BLaER1 treated with 17β-estradiol and CSF1 and Interleukin-3, amounts not matched to agents 10 nM and 100 nM (cell line): Measurements from ENCODE around the gene PHACTR2.

ENCODE experiments used
- H3K27ac ChIP-seq, 11 experiments: shearing (Covaris generic); formaldehyde crosslinking; 2 replicates each; pipeline ENCODE4 v1.8.1; 2022
- H3K27me3 ChIP-seq, 11 experiments: shearing (Covaris generic); formaldehyde crosslinking; 2 replicates each; pipeline ENCODE4 v1.8.1; 2022
- H3K36me3 ChIP-seq, 11 experiments: shearing (Covaris generic); formaldehyde crosslinking; 2 replicates each; pipeline ENCODE4 v1.8.1; 2022
- H3K4me1 ChIP-seq, 10 experiments: shearing (Covaris generic); formaldehyde crosslinking; 2 replicates each; pipeline ENCODE4 v1.8.1; 2022
- H3K4me2 ChIP-seq, 11 experiments: shearing (Covaris generic); formaldehyde crosslinking; 2 replicates each; pipeline ENCODE4 v1.8.1; 2022
- H3K4me3 ChIP-seq, 10 experiments: shearing (Covaris generic); formaldehyde crosslinking; 2 replicates each; pipeline ENCODE4 v1.8.1; 2022
- H3K9ac ChIP-seq, 11 experiments: shearing (Covaris generic); formaldehyde crosslinking; 2 replicates each; pipeline ENCODE4 v1.8.1; 2022
- H3K9me3 ChIP-seq, 11 experiments: shearing (Covaris generic); formaldehyde crosslinking; replicated peaks in 1 of 11; 2 replicates each; pipeline ENCODE4 v1.8.1; 2022
- H4K20me1 ChIP-seq, 11 experiments: shearing (Covaris generic); formaldehyde crosslinking; 2 replicates each; pipeline ENCODE4 v1.8.1; 2022
- Cebpa-rat ChIP-seq, 11 experiments: shearing (Covaris generic); IDR thresholded peaks; 2 replicates each; pipeline ENCODE4 v1.8.1; 2022

The PHACTR2 gene

DNA sequence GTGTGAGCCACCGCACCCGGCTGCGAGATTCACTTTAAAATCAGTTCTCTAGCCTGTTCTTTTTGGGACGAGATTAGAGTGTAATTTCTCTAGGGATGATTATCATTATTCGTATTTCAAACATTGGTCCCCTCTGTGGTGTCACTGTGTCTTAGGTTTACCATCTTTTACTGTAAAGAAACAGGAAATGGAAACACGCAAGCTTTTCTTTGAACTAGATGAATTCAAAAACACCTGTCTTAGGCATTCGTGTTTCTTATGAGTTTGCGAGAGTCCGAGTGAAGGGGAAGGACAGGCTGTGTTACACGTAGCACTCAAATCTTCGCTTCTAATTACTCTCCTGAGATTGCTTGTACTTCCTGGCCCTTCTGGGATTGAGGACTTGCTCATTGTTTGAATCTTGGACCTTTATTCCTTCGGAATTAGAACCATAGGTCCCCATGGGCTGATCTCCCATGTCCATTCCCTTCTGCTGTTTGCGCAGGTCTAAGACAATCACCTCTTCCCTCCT lies 61.6 kb downstream of the PHACTR2 start:
- H3K27ac ChIP-seq = no peak overlapping the region
- H3K4me1 ChIP-seq = peaks cover 0 to 47% (median 12%) of the 10 kb centered on the region in 10 experiments; a peak in 11 of 20 replicates
- TF ChIP-seq Cebpa-rat (IDR thresholded peaks at IDR 0.05) = no peak
- no peak overlapping the region for H3K4me3 ChIP-seq
- peaks cover 0 to 56% (median 4%) of the 10 kb centered on the region in 11 experiments; a peak in 12 of 22 replicates for H3K9me3 ChIP-seq
- no peak overlapping the region for H3K9ac ChIP-seq
- H4K20me1 ChIP-seq = no peaks in the 10 kb centered on the region
- peaks cover 0 to 12% (median 0%) of the 10 kb centered on the region in 11 experiments; a peak in 3 of 22 replicates for H3K36me3 ChIP-seq
- no peak overlapping the region for H3K4me2 ChIP-seq
- no peaks in the 10 kb centered on the region for H3K27me3 ChIP-seq

DNA sequence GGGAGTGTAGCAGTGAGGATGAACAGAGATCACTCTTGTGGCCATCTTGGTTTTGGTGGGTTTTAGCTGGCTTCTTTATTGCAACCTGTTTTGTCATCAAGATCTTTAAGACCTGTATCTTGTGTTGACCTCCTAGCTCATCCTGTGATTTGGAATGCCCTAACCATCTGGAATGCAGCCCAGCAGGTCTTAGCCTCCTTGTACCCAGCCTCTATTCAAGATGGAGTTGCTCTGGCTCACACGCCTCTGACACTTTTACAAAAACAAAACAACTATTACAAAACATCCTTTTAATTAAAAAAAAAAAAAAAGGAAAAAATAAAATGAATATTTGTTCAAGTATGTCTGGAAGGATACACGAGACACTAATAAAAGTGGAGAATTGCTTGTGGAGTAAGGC lies 62.4 kb downstream of the PHACTR2 start:
- Histone ChIP-seq H3K4me1 (peaks cover 0 to 40% (median 12%) of the 10 kb centered on the region in 10 experiments; a peak in 11 of 20 replicates), H3K27me3 (no peaks in the 10 kb centered on the region), H4K20me1 (no peaks in the 10 kb centered on the region), H3K27ac (peak overlapping the region in 3 of 11 experiments; percentile 57 to 83 (median 73); a peak in 3 of 22 replicates), H3K36me3 (peaks cover 0 to 13% (median 0%) of the 10 kb centered on the region in 11 experiments; a peak in 3 of 22 replicates), H3K9me3 (peaks cover 0 to 58% (median 4%) of the 10 kb centered on the region in 11 experiments; a peak in 12 of 22 replicates), H3K4me2 (no peak overlapping the region), H3K4me3 (no peak overlapping the region), H3K9ac (no peak overlapping the region)
- no peak for TF ChIP-seq Cebpa-rat (IDR thresholded peaks at IDR 0.05)

DNA sequence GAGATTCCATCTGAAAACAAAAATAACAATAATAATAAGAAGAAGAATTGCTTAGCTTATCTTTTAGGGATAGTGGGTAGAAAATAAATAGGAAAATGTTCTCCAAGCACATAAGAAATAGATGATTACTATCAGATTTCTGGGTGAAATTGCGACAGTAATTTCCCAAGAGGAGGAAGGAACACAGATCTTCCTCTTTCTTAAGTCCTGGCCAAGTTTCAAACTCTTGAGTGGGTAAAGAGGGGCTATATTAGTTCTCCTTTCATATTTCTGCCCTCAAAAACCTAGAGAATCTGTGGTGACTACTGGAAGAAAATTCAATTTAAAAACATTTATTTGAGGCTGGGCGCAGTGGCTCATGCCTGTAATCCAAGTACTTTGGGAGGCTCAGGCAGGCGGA lies 63.7 kb downstream of the PHACTR2 start:
- peak overlapping the region in 9 of 11 experiments; percentile 34 to 83 (median 61); a peak in 14 of 22 replicates for H3K27ac ChIP-seq
- H3K36me3 ChIP-seq = peaks cover 0 to 13% (median 0%) of the 10 kb centered on the region in 11 experiments; a peak in 3 of 22 replicates

DNA sequence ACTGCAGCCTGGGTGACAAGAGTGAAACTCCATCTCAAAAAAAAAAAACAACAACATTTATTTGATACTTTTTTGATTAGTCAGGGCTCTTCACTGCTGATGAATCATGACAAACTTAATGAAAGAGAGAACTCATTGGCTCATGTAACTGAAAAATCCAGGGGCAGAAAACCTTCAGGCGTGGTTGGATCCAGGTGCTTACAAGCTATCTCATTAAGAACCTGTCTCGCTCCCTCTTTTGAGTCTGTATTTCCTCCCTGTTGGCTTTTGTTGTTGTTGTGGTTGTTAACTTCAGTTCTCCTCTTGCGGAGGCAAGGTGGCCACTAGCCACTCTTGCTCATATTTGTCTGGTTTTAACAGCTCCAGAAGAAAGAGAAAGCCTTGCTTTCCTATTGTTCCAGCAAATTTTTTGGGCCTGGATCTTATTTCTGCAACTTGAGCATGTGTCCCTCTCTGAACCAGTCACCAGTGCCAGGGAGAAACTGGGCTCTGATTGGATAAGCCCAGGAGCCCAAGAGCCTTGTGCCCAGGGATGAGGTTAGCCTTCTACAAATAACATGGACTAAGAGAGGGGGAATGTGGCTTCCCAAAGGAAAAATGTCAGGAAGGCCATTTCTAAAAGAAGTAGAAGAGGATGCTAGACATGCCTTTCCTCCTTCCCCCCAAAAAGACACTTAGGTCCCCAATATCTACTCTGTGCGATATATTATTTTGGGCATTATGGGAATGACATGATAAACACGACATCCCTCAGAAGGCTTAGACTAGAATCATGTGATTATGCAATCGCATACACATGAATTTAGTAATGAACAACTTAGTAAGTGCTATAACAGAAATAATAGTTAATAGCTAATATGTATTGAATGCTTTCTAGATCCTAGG lies 64.5 kb downstream of the PHACTR2 start:
- Histone ChIP-seq H3K4me1 (peaks cover 0 to 39% (median 12%) of the 10 kb centered on the region in 10 experiments; a peak in 11 of 20 replicates), H3K36me3 (peaks cover 0 to 13% (median 0%) of the 10 kb centered on the region in 11 experiments; a peak in 3 of 22 replicates), H3K9me3 (peaks cover 0 to 58% (median 4%) of the 10 kb centered on the region in 11 experiments; a peak in 12 of 22 replicates), H3K27me3 (no peaks in the 10 kb centered on the region), H3K4me3 (no peak overlapping the region), H3K4me2 (peak overlapping the region in 7 of 11 experiments; percentile 5 to 81 (median 54); a peak in 11 of 22 replicates), H3K9ac (peak overlapping the region in 3 of 11 experiments; percentile 16 to 34 (median 23); a peak in 1 of 22 replicates), H3K27ac (peak overlapping the region in 9 of 11 experiments; percentile 34 to 83 (median 61); a peak in 12 of 22 replicates), H4K20me1 (no peaks in the 10 kb centered on the region)
- peak in 1 of 11 experiments; percentile 63; a peak in 1 of 22 replicates for TF ChIP-seq Cebpa-rat (IDR thresholded peaks at IDR 0.05)

More for the DNA sequence above, 63.7 kb downstream of the PHACTR2 start:
- Histone ChIP-seq H3K4me3 (no peak overlapping the region), H3K9ac (peak overlapping the region in 4 of 11 experiments; percentile 16 to 46 (median 26); a peak in 3 of 22 replicates), H3K4me2 (peak overlapping the region in 8 of 11 experiments; percentile 5 to 81 (median 50); a peak in 13 of 22 replicates), H3K27me3 (no peaks in the 10 kb centered on the region), H3K9me3 (peaks cover 0 to 58% (median 4%) of the 10 kb centered on the region in 11 experiments; a peak in 12 of 22 replicates), H4K20me1 (no peaks in the 10 kb centered on the region), H3K4me1 (peaks cover 0 to 39% (median 12%) of the 10 kb centered on the region in 10 experiments; a peak in 11 of 20 replicates)
- peak in 3 of 11 experiments; percentile 13 to 61 (median 50); a peak in 5 of 22 replicates for TF ChIP-seq Cebpa-rat (IDR thresholded peaks at IDR 0.05)

DNA sequence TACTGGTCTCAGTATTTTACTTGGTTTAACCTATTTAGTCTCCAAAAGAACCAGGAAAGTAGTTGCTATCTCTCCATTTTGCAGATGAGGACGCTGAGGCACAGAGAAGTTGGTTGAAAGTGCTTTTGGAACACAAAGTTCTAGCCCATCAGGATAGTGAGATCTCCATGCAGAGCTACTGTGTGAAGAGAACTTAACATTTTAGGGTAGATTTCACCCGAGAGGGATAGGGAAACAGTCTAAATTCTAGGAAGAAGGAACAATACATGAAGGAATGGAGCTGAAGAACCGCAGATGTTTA lies 65.1 kb downstream of the PHACTR2 start:
- Histone ChIP-seq H4K20me1 (no peaks in the 10 kb centered on the region), H3K27ac (no peak overlapping the region), H3K4me1 (peaks cover 0 to 39% (median 12%) of the 10 kb centered on the region in 10 experiments; a peak in 11 of 20 replicates), H3K9ac (no peak overlapping the region), H3K27me3 (no peaks in the 10 kb centered on the region), H3K4me3 (no peak overlapping the region), H3K9me3 (peaks cover 0 to 58% (median 4%) of the 10 kb centered on the region in 11 experiments; a peak in 12 of 22 replicates), H3K36me3 (peaks cover 0 to 13% (median 0%) of the 10 kb centered on the region in 11 experiments; a peak in 3 of 22 replicates), H3K4me2 (peak overlapping the region in 2 of 11 experiments; percentile 58 to 81; a peak in 1 of 22 replicates)
- TF ChIP-seq Cebpa-rat (IDR thresholded peaks at IDR 0.05) = no peak

DNA sequence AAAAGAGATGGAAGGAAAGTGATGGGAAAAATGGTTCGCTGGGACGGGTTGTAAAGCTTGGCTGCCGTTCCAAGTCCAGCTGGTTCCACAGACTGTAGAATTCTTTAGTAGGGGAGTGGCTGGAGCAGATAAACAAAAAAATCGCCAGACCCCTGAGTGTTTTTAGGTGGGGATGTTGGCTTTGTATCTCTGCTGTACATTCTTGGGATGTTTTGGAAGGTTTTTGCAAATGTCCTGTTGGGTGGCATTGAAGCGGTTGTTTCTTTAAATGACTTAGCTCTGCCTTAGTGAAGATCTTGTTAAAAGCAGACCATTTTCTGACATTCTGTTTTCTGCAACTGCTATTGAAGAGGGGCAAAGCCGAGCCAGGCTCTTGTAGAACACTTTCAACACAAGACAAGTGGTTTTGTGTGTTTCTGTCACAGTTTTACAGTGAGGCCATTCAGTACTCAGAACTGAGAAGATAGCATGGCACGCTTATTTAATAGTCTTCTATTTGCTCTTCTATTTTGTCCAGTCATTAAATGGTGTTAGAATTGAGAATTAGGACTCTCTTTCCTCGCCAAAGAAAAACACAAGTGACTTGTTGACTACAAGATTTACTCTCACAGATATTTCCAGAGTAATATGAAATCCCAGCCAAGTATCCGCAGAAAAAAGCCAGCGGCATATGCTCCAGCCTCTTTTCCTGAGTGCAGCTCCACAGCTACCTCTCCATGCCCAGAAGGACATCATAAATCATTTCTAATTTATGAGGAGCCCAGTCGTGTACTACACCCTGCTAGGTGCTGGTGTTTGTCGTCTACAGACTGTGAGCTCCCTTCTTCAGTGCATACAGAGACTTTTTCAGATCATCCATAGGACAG lies 65.8 kb downstream of the PHACTR2 start:
- H3K27me3 ChIP-seq = no peaks in the 10 kb centered on the region
- no peak overlapping the region for H3K9ac ChIP-seq
- TF ChIP-seq Cebpa-rat (IDR thresholded peaks at IDR 0.05) = no peak
- H4K20me1 ChIP-seq = no peaks in the 10 kb centered on the region
- no peak overlapping the region for H3K4me3 ChIP-seq
- H3K27ac ChIP-seq = no peak overlapping the region
- peaks cover 0 to 13% (median 0%) of the 10 kb centered on the region in 11 experiments; a peak in 3 of 22 replicates for H3K36me3 ChIP-seq
- H3K4me1 ChIP-seq = peaks cover 0 to 39% (median 12%) of the 10 kb centered on the region in 10 experiments; a peak in 11 of 20 replicates
- H3K4me2 ChIP-seq = peak overlapping the region in 2 of 11 experiments; percentile 58 to 81; a peak in 1 of 22 replicates
- H3K9me3 ChIP-seq = peaks cover 0 to 58% (median 4%) of the 10 kb centered on the region in 11 experiments; a peak in 12 of 22 replicates

DNA sequence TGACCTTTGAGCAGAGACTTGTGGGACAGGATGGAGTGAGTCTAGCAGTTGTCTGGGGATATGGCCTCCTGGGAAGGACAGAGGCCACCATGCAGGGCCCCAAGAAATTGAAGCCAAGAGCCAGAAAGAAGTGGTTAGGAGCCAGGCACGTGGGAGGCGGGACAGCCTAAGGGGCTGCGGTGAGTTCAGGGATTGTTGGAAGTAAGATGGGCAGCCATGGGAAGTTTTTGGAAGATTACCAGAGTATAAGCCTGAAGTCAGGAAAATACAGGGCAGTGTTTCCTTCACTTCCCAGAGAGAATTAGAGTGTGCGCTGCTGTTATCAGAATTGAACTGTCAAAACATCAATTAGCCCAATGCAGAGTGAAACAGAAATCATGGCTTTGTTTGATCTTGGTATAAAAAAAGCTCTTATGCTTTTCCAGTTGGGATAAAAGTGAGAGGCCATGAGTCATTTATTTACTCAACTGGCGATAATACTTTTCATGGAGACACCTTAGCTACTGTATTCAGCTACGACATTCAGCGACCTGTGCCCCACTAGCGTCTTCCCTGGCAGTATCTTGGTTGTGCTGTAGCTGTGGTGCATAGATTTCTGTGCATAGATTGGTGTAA lies 66.9 kb downstream of the PHACTR2 start:
- H3K4me2 ChIP-seq = no peak overlapping the region
- peaks cover 0 to 49% (median 4%) of the 10 kb centered on the region in 11 experiments; a peak in 11 of 22 replicates for H3K9me3 ChIP-seq
- H3K27me3 ChIP-seq = no peaks in the 10 kb centered on the region
- peaks cover 0 to 39% (median 12%) of the 10 kb centered on the region in 10 experiments; a peak in 11 of 20 replicates for H3K4me1 ChIP-seq
- TF ChIP-seq Cebpa-rat (IDR thresholded peaks at IDR 0.05) = no peak
- no peaks in the 10 kb centered on the region for H4K20me1 ChIP-seq
- peaks cover 0 to 13% (median 0%) of the 10 kb centered on the region in 11 experiments; a peak in 3 of 22 replicates for H3K36me3 ChIP-seq
- H3K27ac ChIP-seq = no peak overlapping the region
- no peak overlapping the region for H3K9ac ChIP-seq
- no peak overlapping the region for H3K4me3 ChIP-seq
